SHP77 treated with DMSO at 0.1 percent for 48 hours (cell line): ENCODE data around the gene VWA2.

Source experiments
- DNase-seq: peaks from one replicate; lab custom pipeline; 2025; lab: John Stamatoyannopoulos, UW

The VWA2 gene

GRCh38 chr10:114250236-114250635 lies 11.2 kb downstream of the VWA2 start:
- no peak for DNase-seq

- DNase-seq = no peak
These were observed 11.7 kb downstream of the VWA2 start for GRCh38 chr10:114250716-114251115.

GRCh38 chr10:114252092-114252491 lies 13.0 kb downstream of the VWA2 start:
- no peak for DNase-seq

GRCh38 chr10:114252883-114253282 lies 13.8 kb downstream of the VWA2 start:
- no peak for DNase-seq

GRCh38 chr10:114255227-114255626 lies 16.2 kb downstream of the VWA2 start:
- no peak for DNase-seq

- DNase-seq = no peak
These were observed 17.1 kb downstream of the VWA2 start for GRCh38 chr10:114256008-114256765.

- no peak for DNase-seq
These were observed 17.8 kb downstream of the VWA2 start for GRCh38 chr10:114256822-114257221.

GRCh38 chr10:114257498-114257897 lies 18.4 kb downstream of the VWA2 start:
- DNase-seq = no peak

GRCh38 chr10:114258274-114258840 lies 19.3 kb downstream of the VWA2 start:
- DNase-seq = no peak

- DNase-seq = no peak
These were observed 20.8 kb downstream of the VWA2 start for GRCh38 chr10:114259824-114260223.

GRCh38 chr10:114260366-114260765 lies 21.3 kb downstream of the VWA2 start:
- DNase-seq = no peak

GRCh38 chr10:114261076-114261475 lies 22.0 kb downstream of the VWA2 start:
- DNase-seq = no peak

GRCh38 chr10:114262496-114262895 lies 23.4 kb downstream of the VWA2 start:
- no peak for DNase-seq

- no peak for DNase-seq
These were observed 26.5 kb downstream of the VWA2 start for GRCh38 chr10:114265392-114266053.

GRCh38 chr10:114266521-114266920 lies 27.5 kb downstream of the VWA2 start:
- no peak for DNase-seq

GRCh38 chr10:114271075-114271778 lies 32.2 kb downstream of the VWA2 start:
- DNase-seq = no peak

GRCh38 chr10:114271779-114272167 lies 32.7 kb downstream of the VWA2 start:
- no peak for DNase-seq

GRCh38 chr10:114272696-114273095 lies 33.6 kb downstream of the VWA2 start:
- DNase-seq = no peak

GRCh38 chr10:114273910-114274309 lies 34.9 kb downstream of the VWA2 start:
- no peak for DNase-seq

GRCh38 chr10:114274616-114275453 lies 35.8 kb downstream of the VWA2 start:
- no peak for DNase-seq

- no peak for DNase-seq
These were observed 37.0 kb downstream of the VWA2 start for GRCh38 chr10:114276066-114276465.

GRCh38 chr10:114276671-114277070 lies 37.6 kb downstream of the VWA2 start:
- DNase-seq = no peak
